H1 (cell line): ENCODE data around the gene PHC3.

Source experiments
- CHD2 ChIP-seq: IDR thresholded peaks from 2 replicates; pipeline ENCODE4 v1.6.1; 2012; ENCODE audit warnings: low read length, improper control_type of control experiment
- CTCF ChIP-seq, 3 experiments: IDR thresholded peaks; 1 replicate in 2 of 3; 2 replicates in 1 of 3; pipeline versions ENCODE4 v1.5.1 to v1.6.1; 2011; ENCODE audit warnings: low read length in 3 of 3, mild to moderate bottlenecking in 3 of 3, inconsistent platforms in 2 of 3, low read depth in 1 of 3, moderate library complexity in 1 of 3; ENCODE audit not compliant: insufficient read depth in 1 of 3; ENCODE audit errors: control extremely low read depth in 1 of 3
- EP300 ChIP-seq, 2 experiments: IDR thresholded peaks; 1 replicate in 1 of 2; 2 replicates in 1 of 2; pipeline ENCODE4 v1.6.1; 2011 to 2012; ENCODE audit warnings: low read depth in 2 of 2, low read length in 2 of 2, mild to moderate bottlenecking in 2 of 2, borderline replicate concordance in 1 of 2, inconsistent platforms in 1 of 2, moderate library complexity in 1 of 2
- KDM5A ChIP-seq: fragments of 200-600 bp; IDR thresholded peaks from 2 replicates; pipeline ENCODE4 v1.7.1; 2012; ENCODE audit warnings: mild to moderate bottlenecking, low read length, inconsistent platforms, mixed read lengths
- POLR2A ChIP-seq, 2 experiments: IDR thresholded peaks; 1 replicate in 1 of 2; 2 replicates in 1 of 2; pipeline ENCODE4 v1.6.1; 2011; ENCODE audit warnings: low read depth in 2 of 2, low read length in 2 of 2, mild to moderate bottlenecking in 2 of 2; ENCODE audit errors: control extremely low read depth in 1 of 2
- RFX5 ChIP-seq: IDR thresholded peaks from 2 replicates; pipeline ENCODE4 v1.6.1; 2011; ENCODE audit warnings: low read depth, low read length, improper control_type of control experiment, borderline replicate concordance
- SRF ChIP-seq: IDR thresholded peaks from 2 replicates; pipeline ENCODE4 v1.6.1; 2011; ENCODE audit warnings: mild to moderate bottlenecking, low read depth, low read length, moderate library complexity

DNA sequence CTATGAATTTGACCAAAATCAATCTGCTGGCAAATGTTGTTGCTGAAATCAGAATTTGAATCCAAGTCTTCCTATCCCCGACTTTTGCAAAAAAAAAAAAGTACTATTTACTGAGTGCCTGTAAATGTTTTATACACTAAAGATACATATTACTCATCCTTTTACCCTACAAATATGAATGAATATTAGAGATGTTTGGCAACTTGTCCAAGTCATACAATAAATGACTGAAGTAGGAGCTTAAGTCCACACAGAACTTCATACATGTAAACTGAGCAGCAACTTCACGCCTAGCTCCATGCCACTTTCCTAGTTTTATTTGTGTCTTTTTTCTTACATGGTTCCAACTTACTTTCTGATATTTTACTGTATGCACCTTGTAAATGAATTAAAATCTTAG, 39.2 kb downstream of the PHC3 start:
- TF ChIP-seq CHD2 (no peak), EP300 (IDR thresholded peaks at IDR 0.05; ENCODE audit: borderline replicate concordance in 1 of 2, low read depth in 2 of 2, low read length in 2 of 2) (no peak), CTCF (IDR thresholded peaks at IDR 0.05; ENCODE audit: control extremely low read depth in 1 of 3, insufficient read depth in 1 of 3, low read depth in 1 of 3, low read length in 3 of 3) (no peak), KDM5A (no peak), SRF (no peak), RFX5 (no peak), POLR2A (IDR thresholded peaks at IDR 0.05; ENCODE audit: control extremely low read depth in 1 of 2, low read depth in 2 of 2, low read length in 2 of 2) (no peak)
